Retina (tissue), 1 donor: ENCODE measurements around the gene FRA10AC1.
"Not testable (repeated sequence)": the region's sequence is repeated elsewhere in the genome, so short reads cannot be mapped to it uniquely, and the experiment has no call there.

ENCODE experiments used
- DNase-seq: peaks from one replicate; pipeline ENCODE4 v3.0.0-alpha.2; 2016

The FRA10AC1 gene

GRCh38 chr10:93701866-93702209 lies 554 bp downstream of the FRA10AC1 start:
- DNase-seq = no peak

GRCh38 chr10:93697207-93697606 lies 5.2 kb downstream of the FRA10AC1 start:
- no peak for DNase-seq

- not testable (repeated sequence) for DNase-seq
Measured at GRCh38 chr10:93696582-93696981, 5.8 kb downstream of the FRA10AC1 start.

GRCh38 chr10:93695740-93696139 lies 6.7 kb downstream of the FRA10AC1 start:
- no peak for DNase-seq

DNA sequence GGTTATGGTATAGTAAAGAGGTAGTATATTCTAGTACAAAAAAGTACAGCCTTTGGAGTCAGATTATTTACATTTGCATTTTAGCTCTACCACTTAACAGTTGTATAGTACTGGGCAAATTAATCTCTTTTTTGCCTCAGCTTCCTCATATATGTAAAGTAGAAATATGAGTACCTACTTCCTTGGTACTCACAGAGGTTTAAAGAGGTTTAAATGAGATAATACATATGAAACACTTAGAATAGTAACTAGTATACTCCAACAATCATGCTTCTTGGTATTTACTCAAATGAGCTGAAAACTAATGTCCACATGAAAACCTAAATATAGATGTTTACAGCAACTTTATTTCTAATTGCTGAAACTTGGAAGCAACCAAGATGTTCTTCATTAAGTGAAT lies 14.7 kb downstream of the FRA10AC1 start:
- no peak for DNase-seq

- DNase-seq = no peak
Measured at GRCh38 chr10:93680412-93681047, 21.9 kb downstream of the FRA10AC1 start.

- no peak for DNase-seq
Measured at GRCh38 chr10:93678805-93679587, 23.4 kb downstream of the FRA10AC1 start.

GRCh38 chr10:93678386-93678785 lies 24.0 kb downstream of the FRA10AC1 start:
- no peak for DNase-seq

GRCh38 chr10:93673791-93674190 lies 28.6 kb downstream of the FRA10AC1 start:
- DNase-seq = no peak

- DNase-seq = no peak
Measured at GRCh38 chr10:93672890-93673289, 29.5 kb downstream of the FRA10AC1 start.

DNA sequence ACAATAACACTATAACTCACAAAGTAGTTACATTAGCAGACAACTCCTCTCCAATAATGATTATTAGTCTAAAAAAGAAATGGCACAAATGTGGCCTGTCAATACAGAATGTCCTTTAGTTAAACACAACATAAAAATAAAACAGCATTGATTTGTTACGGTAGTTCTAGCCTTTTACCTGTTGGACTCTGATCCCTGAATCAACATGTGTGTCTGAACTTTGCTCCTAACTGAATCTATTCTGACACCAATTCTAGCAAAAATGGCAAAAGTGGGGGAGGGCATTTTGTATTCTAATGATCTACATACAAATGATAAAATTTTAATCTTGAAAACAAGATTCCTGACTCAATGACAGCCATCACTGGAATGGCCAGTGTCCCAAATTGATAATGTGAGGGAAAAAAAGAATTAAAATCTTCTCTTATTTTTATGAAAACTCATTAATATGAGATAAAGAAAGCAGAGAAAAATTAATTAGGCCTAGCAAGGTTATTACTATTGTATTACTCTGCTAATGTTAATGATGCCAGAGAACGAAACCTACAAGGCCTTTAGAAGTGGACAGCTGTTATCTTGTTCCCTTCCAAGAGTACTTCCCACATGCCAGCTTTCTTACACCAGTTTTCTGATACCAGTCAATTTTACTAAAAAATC lies 30.2 kb downstream of the FRA10AC1 start:
- DNase-seq = no peak

DNA sequence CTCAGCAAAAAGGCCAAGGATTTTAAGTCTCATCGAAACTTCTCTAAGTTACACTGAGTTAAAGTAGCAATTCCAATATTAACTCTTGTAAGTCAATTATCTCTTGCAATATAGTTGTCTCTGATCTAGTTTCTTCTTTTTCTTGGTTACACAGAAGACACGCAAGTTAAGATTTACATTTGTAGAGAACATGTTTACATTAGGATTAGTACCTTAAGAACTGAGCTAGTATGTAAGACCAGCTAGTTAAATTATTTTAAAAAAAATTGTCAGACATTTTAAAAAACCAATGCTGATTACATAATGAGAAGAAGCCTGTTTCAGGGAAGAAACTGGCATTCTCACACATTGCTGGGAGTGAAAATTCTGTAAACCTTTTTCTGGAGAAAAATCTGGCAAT lies 31.4 kb downstream of the FRA10AC1 start:
- no peak for DNase-seq

DNA sequence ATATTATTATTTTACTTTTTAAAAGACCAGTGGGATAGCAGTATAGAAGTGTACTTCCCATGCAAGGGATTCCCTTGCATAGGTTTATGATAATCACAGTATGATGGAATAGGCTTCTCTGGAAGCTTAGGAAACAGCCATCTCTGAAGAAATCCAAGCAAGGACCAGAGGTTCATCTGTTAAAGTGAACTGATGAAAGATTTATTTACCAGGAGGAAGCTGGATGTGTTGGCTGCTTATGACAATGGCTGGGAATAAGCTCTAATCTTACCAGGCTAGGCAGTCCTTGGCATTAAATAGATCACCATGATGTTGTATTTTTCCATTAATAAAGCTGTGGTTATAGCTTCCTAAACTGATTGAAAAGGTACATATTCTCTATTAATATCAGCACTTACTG lies 32.0 kb downstream of the FRA10AC1 start:
- no peak for DNase-seq

GRCh38 chr10:93667795-93668194 lies 34.6 kb downstream of the FRA10AC1 start:
- no peak for DNase-seq

DNA sequence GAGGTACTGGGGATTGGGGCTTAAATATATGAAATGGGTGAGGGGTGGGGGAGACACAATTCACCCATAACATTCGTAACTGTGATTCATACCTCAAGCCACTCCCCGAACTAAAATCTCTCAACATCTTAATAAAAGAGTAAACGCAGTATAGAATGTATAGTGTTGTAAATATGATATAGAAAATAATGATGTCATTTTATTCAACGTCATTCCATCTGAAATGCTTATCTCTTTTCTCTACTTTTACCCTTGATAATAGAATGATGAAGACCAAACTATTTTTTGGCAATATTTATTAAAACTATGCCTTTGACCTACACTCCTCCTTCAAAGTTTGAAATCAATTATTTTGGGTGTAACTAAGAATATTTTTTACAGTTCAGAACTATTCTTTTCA lies 36.4 kb downstream of the FRA10AC1 start:
- DNase-seq = no peak

DNA sequence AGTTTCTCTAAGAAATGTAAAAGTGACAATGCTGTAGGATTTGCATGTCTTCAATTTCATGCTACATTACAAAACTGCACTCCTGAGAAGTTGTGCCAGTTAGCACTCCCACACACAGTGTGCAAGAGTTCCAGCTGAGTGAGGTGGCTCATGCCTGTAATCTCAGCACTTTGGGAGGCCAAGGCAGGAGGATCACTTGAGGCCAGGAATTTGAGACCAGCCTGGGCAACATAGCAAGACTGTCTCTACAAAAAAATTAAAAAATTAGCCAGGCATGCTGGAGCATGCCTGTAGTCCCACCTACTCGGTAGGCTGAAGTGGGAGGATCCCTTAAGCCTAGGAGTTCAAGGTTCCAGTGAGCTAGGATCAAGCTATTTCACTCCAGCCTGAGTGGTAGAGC lies 44.6 kb downstream of the FRA10AC1 start:
- DNase-seq = no peak

- DNase-seq = no peak
Measured at GRCh38 chr10:93656155-93656554, 46.2 kb downstream of the FRA10AC1 start.

DNA sequence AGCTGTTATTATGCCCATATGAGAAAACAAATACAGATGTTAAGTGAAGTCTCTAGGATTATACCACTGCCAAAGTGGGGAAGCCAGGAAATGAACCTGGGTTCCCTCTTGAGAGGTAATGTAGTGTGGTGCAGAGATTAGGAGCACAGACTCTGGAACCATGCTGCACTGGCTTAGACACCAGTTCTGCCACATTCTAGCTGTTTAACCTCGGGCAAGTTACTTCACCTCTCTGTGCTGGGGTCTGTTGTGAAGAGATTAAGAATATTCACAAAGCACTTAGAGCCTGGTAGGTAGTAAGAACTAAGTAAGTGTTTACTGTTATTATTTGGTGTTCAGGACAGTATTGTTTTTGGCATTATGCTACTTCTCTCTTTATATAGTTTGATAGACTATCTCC lies 48.2 kb downstream of the FRA10AC1 start:
- no peak for DNase-seq

DNA sequence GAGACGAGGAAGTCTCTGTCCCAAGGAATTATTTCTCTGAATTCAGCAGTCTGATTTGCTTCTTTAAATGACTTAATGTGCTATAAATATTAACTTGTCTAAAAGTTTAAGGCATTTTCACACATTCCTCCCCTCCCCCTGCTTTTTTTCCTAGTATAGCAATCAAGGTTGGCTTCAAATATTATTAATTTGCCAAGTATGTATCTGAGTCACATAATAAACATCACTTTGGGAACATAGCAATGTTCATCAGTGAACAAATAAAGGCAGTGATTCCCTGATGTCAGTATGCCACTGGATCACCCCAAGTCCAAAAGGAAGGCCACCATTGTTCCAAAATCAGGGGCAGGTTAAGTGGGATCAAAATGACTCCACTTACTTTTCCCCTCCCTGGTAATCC lies 49.5 kb downstream of the FRA10AC1 start:
- DNase-seq = no peak

GRCh38 chr10:93639791-93640190 lies 62.6 kb downstream of the FRA10AC1 start:
- DNase-seq = no peak

GRCh38 chr10:93630625-93631557 lies 71.5 kb downstream of the FRA10AC1 start:
- peak; percentile 70 for DNase-seq

GRCh38 chr10:93629647-93630305 lies 72.6 kb downstream of the FRA10AC1 start:
- peak; percentile 33 for DNase-seq
